Measurements from ENCODE around the gene CCDC69. TPM values are rescaled to one million over a fixed set of nuclear protein-coding genes. Genes with fewer than 3 reads are reported as not detected.

The CCDC69 gene
- total RNA-seq, 4 donors from 2014 or later = 93.4 to 128 (median 114) TPM

GRCh38 chr5:151264113-151264512 is 40.2 kb upstream of the CCDC69 start:
- Histone ChIP-seq H3K9me3 (no peaks in the 10 kb centered on the region), H3K36me3 (peaks cover 0 to 17% of the 10 kb centered on the region in 2 donors), H3K4me1 (no peaks in the 10 kb centered on the region), H3K27ac (no peak overlapping the region), H3K27me3 (no peaks in the 10 kb centered on the region), H3K4me3 (no peak overlapping the region)
- in situ Hi-C loops (cut with MboI; ENCODE audit: low sequenced_read_pairs in 4 of 4) (no loop called here), intact Hi-C loops (cut with DNase I; ENCODE audit: low total_unique reads) (no loop called here)
- TF ChIP-seq POLR2A (IDR thresholded peaks at IDR 0.05) (no peak), CTCF (IDR thresholded peaks at IDR 0.05 in 4 of 5, conservative IDR thresholded peaks at IDR 0.05 in 1 of 5) (no peak)
- no peak for ATAC-seq
- DNase-seq = no peak

GRCh38 chr5:151262532-151262931 is 38.6 kb upstream of the CCDC69 start:
- DNase-seq (no peak), ATAC-seq (no peak)
- intact Hi-C loops (cut with DNase I; ENCODE audit: low total_unique reads) = no loop called here
- peaks cover 0 to 17% of the 10 kb centered on the region in 2 donors for H3K36me3 ChIP-seq
- TF ChIP-seq CTCF (IDR thresholded peaks at IDR 0.05 in 4 of 5, conservative IDR thresholded peaks at IDR 0.05 in 1 of 5) (no peak), POLR2A (IDR thresholded peaks at IDR 0.05) (no peak)
- H3K9me3 ChIP-seq = no peaks in the 10 kb centered on the region
- no peaks in the 10 kb centered on the region for H3K27me3 ChIP-seq
- no peak overlapping the region for H3K27ac ChIP-seq
- H3K4me3 ChIP-seq = no peak overlapping the region
- peaks cover 0 to 6% of the 10 kb centered on the region in 2 donors for H3K4me1 ChIP-seq
- in situ Hi-C loops (cut with MboI; ENCODE audit: low sequenced_read_pairs in 4 of 4) = no loop called here

GRCh38 chr5:151259931-151260330 is 36.0 kb upstream of the CCDC69 start:
- no peak for TF ChIP-seq POLR2A (IDR thresholded peaks at IDR 0.05)
- no peak for TF ChIP-seq CTCF (IDR thresholded peaks at IDR 0.05 in 4 of 5, conservative IDR thresholded peaks at IDR 0.05 in 1 of 5)
- DNase-seq = no peak
- in situ Hi-C loops (cut with MboI; ENCODE audit: low sequenced_read_pairs in 4 of 4) = no loop called here
- Histone ChIP-seq H3K27ac (no peak overlapping the region), H3K4me3 (no peak overlapping the region), H3K4me1 (peaks cover 3 to 7% of the 10 kb centered on the region in 2 donors), H3K27me3 (no peaks in the 10 kb centered on the region), H3K9me3 (no peaks in the 10 kb centered on the region), H3K36me3 (no peaks in the 10 kb centered on the region)
- intact Hi-C loops (cut with DNase I; ENCODE audit: low total_unique reads) = no loop called here
- no peak for ATAC-seq

- in situ Hi-C loops (cut with MboI; ENCODE audit: low sequenced_read_pairs in 4 of 4) (no loop called here), intact Hi-C loops (cut with DNase I; ENCODE audit: low total_unique reads) (no loop called here)
- H3K4me1 ChIP-seq = peaks cover 14 to 17% of the 10 kb centered on the region in 2 donors
- no peaks in the 10 kb centered on the region for H3K36me3 ChIP-seq
- no peaks in the 10 kb centered on the region for H3K27me3 ChIP-seq
- DNase-seq = no peak
- no peak for ATAC-seq
- no peak overlapping the region for H3K27ac ChIP-seq
- no peak overlapping the region for H3K4me3 ChIP-seq
- TF ChIP-seq CTCF (IDR thresholded peaks at IDR 0.05 in 4 of 5, conservative IDR thresholded peaks at IDR 0.05 in 1 of 5) = no peak
- TF ChIP-seq POLR2A (IDR thresholded peaks at IDR 0.05) = no peak
- H3K9me3 ChIP-seq = no peaks in the 10 kb centered on the region
Observed at GRCh38 chr5:151258816-151259215, 34.9 kb upstream of the CCDC69 start.

- intact Hi-C loops (cut with DNase I; ENCODE audit: low total_unique reads) = no loop called here
- in situ Hi-C loops (cut with MboI; ENCODE audit: low sequenced_read_pairs in 4 of 4) = no loop called here
- no peaks in the 10 kb centered on the region for H3K27me3 ChIP-seq
- H3K4me1 ChIP-seq = peaks cover 20 to 23% of the 10 kb centered on the region in 2 donors
- no peak for DNase-seq
- no peak for TF ChIP-seq CTCF (IDR thresholded peaks at IDR 0.05 in 4 of 5, conservative IDR thresholded peaks at IDR 0.05 in 1 of 5)
- H3K27ac ChIP-seq = peak overlapping the region in 1 of 4 donors; percentile 9
- peak in 1 of 2 donors; percentile 26 for ATAC-seq
- no peak overlapping the region for H3K4me3 ChIP-seq
- no peaks in the 10 kb centered on the region for H3K9me3 ChIP-seq
- H3K36me3 ChIP-seq = no peaks in the 10 kb centered on the region
Observed at GRCh38 chr5:151258201-151258611, 34.3 kb upstream of the CCDC69 start.

Measured in gastrocnemius medialis (tissue), 4 donors.